ENCODE measurements around the gene ARID1B.

- TF ChIP-seq CTCF (IDR thresholded peaks at IDR 0.05; ENCODE audit: insufficient read depth, low read length, poor library complexity, severe bottlenecking) = no peak
- TF ChIP-seq EZH2phosphoT487 (conservative IDR thresholded peaks at IDR 0.05; ENCODE audit: low read length) = no peak
Observed at GRCh38 chr6:157107915-157108651, 330.9 kb downstream of the ARID1B start.
